ENCODE data around the gene SERINC2.

SERINC2 gene

DNA sequence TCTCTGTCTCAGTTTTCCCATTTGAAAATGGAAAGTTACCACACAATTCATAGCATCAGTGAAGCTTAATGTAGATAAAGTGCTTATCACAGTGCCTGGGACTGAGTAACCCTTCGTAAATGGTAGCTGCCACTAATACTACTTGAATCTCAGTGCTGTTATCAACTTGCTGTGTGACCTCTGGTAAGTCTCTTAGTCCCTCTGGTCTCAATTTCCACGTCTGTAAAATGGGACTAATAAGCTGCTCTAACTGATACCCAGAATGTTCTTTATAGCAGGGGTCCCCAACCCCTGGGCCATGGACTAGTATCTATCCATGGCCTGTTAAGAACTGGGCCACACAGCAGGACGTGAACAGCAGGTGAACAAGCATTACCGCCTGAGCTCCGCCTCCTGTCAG lies 7.7 kb downstream of the SERINC2 start:
- no peak for DNase-seq (ENCODE audit: low spot score)
- in situ Hi-C loops (cut with MboI; ENCODE audit: low pct_unique_long_range_greater_than_20kb, low sequenced_read_pairs, unreplicated experiment), result no loop called here
- TF ChIP-seq, protein P1, sequence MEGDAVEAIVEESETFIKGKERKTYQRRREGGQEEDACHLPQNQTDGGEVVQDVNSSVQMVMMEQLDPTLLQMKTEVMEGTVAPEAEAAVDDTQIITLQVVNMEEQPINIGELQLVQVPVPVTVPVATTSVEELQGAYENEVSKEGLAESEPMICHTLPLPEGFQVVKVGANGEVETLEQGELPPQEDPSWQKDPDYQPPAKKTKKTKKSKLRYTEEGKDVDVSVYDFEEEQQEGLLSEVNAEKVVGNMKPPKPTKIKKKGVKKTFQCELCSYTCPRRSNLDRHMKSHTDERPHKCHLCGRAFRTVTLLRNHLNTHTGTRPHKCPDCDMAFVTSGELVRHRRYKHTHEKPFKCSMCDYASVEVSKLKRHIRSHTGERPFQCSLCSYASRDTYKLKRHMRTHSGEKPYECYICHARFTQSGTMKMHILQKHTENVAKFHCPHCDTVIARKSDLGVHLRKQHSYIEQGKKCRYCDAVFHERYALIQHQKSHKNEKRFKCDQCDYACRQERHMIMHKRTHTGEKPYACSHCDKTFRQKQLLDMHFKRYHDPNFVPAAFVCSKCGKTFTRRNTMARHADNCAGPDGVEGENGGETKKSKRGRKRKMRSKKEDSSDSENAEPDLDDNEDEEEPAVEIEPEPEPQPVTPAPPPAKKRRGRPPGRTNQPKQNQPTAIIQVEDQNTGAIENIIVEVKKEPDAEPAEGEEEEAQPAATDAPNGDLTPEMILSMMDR (IDR thresholded peaks at IDR 0.05; ENCODE audit: extremely low read depth, insufficient read depth, missing control alignments), result no peak

DNA sequence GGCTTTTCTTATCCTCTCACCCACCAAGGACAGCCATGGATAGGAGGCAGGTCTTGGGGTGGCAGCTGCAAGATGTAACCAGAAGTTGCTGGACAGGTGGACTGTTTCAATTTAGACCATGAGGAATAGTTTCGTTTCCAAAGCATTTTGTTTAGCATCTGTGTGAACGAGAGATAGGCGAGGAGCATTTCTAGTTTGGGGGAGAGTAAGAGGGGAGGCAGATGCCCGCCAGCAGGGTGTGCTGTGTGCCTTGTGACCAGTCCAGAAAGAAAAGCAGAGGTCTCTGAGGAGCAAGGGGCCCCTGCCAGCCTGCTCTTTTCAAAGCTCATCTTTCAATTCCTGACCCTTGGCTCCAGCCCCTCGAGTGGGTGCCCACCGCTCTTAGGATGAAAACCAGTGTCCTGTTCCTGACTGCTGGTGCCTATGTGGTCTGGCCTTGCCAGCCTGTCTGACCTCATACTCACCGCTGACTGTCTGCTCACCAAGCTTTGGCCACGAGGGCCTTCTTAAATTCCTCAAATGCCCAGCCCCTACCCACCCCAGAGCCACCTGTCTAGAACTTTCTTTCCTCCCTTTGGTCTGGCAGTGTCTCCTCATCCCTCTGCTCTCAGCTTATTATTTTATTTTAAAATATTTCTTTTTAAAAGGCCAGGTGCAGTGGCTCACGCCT lies 8.5 kb downstream of the SERINC2 start:
- in situ Hi-C loops (cut with MboI; ENCODE audit: low pct_unique_long_range_greater_than_20kb, low sequenced_read_pairs, unreplicated experiment), result no loop called here
- no peak for DNase-seq (ENCODE audit: low spot score)
- TF ChIP-seq, protein P1 (IDR thresholded peaks at IDR 0.05; ENCODE audit: extremely low read depth, insufficient read depth, missing control alignments), result peak; percentile 58

DNA sequence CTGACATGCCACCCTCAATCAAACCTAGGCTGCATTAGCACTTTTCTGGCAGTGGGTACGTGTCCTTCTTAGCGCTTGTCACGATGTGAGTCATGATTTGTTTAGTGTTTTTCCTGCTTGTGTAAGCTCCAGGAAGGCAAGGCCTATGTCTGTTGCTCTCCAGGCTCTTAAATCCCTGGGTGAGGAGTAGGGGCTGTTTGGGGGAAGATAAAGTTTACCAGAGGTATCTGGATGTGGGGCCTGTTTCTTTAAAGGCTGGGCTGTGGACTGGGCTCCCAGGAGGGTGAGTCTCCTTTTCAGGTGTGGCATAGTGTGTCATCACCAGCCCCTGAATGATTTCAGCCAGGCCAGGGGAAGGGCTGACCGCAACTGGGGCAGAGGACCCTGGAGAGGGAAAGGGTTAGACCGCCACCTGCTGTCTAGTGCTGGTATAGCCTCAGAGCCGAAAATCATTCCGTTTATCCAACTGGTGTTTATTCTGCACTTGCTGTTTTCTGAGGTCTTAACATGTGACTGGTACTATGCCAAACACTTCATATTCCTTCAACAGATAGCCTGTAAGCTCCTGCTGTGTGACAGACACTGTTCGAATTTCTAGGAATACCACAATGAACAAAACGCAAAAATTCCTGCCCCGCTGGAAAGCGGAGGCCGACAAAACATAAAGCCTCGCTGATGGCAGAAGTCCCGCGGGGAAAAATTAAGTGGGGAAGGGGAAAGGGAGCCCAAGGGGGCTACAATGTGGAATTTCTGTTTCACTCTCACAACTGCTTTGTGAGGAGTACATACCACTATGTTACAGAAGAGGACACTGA lies 9.7 kb downstream of the SERINC2 start:
- TF ChIP-seq, protein P1 (IDR thresholded peaks at IDR 0.05; ENCODE audit: extremely low read depth, insufficient read depth, missing control alignments), result peak; percentile 88
- in situ Hi-C loops (cut with MboI; ENCODE audit: low pct_unique_long_range_greater_than_20kb, low sequenced_read_pairs, unreplicated experiment), result no loop called here
- DNase-seq (ENCODE audit: low spot score), result peak; percentile 77

DNA sequence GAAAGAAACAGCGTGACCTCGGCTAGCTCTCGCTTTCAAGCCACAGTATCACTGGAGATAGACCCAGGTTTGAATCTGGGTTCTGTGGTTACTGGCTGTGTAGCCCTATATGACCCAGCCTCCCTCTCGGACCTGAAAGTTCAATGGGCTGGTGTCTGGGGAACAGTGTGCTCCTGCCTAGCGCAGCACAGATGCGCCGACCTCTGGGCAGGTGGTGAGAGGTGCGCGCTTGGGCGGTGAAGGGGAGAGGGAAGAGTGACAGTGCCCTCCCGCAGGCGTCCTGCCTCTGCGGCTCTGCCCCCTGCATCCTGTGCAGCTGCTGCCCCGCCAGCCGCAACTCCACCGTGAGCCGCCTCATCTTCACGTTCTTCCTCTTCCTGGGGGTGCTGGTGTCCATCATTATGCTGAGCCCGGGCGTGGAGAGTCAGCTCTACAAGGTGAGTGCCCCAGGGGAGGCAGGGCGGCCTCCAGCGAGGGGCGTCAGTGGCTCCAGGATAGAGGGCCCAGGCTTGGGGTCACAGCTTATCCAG lies 10.5 kb downstream of the SERINC2 start:
- TF ChIP-seq, protein P1 (IDR thresholded peaks at IDR 0.05; ENCODE audit: extremely low read depth, insufficient read depth, missing control alignments), result no peak
- in situ Hi-C loops (cut with MboI; ENCODE audit: low pct_unique_long_range_greater_than_20kb, low sequenced_read_pairs, unreplicated experiment), result no loop called here
- peak; percentile 66 for DNase-seq (ENCODE audit: low spot score)

DNA sequence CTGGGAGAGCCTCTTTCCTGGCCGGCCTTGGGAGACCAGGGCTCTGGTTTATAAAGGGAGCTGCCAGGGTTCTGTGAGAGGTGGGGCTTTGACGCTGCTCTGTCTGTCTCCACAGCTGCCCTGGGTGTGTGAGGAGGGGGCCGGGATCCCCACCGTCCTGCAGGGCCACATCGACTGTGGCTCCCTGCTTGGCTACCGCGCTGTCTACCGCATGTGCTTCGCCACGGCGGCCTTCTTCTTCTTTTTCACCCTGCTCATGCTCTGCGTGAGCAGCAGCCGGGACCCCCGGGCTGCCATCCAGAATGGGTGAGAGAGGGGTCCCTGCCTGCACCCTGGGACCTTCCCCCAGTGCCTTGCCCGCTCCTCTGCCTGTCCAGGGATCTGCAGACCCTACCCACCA lies 11.6 kb downstream of the SERINC2 start:
- in situ Hi-C loops (cut with MboI; ENCODE audit: low pct_unique_long_range_greater_than_20kb, low sequenced_read_pairs, unreplicated experiment), result no loop called here
- DNase-seq (ENCODE audit: low spot score), result no peak
- TF ChIP-seq, protein P1 (IDR thresholded peaks at IDR 0.05; ENCODE audit: extremely low read depth, insufficient read depth, missing control alignments), result no peak

DNA sequence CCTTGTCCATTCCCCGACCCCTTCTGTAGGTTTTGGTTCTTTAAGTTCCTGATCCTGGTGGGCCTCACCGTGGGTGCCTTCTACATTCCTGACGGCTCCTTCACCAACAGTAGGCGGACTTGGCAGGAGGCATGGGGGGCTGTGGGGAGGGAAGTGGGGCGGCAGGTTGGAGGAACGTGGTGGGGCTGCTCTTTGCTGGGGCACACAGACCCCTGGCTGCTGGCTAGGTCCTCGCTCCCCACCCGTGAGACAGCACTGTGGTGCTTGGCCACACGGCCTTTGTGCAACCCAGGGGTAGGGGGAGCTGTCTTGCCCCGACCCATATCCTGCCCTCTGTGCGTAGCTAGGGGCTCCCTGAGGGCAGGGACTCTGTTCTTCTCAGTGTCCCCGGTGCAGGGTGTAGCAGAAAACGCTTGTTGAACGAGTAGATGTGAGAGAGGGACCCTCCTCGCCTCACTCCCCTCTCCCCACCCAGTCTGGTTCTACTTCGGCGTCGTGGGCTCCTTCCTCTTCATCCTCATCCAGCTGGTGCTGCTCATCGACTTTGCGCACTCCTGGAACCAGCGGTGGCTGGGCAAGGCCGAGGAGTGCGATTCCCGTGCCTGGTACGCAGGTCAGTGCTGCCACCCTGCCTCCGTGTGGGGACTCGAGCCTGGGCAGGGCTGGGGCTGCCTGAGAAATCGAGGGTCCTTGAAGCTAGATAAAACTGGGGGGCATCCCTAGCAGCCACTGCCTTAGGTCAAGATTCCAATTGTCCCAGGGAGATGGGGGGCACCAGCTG lies 12.5 kb downstream of the SERINC2 start:
- TF ChIP-seq, protein P1 (IDR thresholded peaks at IDR 0.05; ENCODE audit: extremely low read depth, insufficient read depth, missing control alignments), result no peak
- no peak for DNase-seq (ENCODE audit: low spot score)
- in situ Hi-C loops (cut with MboI; ENCODE audit: low pct_unique_long_range_greater_than_20kb, low sequenced_read_pairs, unreplicated experiment), result loop anchor here (25.0 kb wide), 1 partner anchor 112 kb away; no protein-coding TSS in a partner anchor
